GM12878 (cell line): ENCODE results near the gene COL27A1. TPM values are rescaled to one million over a fixed set of nuclear protein-coding genes. Genes with fewer than 3 reads are reported as not detected.

Source experiments
- ATAC-seq: fragments of 200-7000 bp; cut with Tn5 transposase; 3 replicates; pipeline ENCODE4 v1.9.1; 2020; ENCODE audit warnings: mild to moderate bottlenecking, moderate library complexity
- BruUV-seq: library from RNA; stranded (reverse); fragments of 400-500 nt; replicated peaks from 2 replicates; lab custom pipeline; 2021; lab: Mats Ljungman, UMichigan
- CTCF ChIA-PET: fragments of 300-600 bp; sonication (Branson Sonifier 250); formaldehyde crosslinking; extraction: SDS; loops from one replicate; lab custom pipeline; 2021; ENCODE audit warnings: inconsistent platforms; lab: Yijun Ruan, JAX
- POLR2A ChIA-PET: fragments of 350-600 bp; formaldehyde crosslinking; extraction: SDS; loops from one replicate; lab custom pipeline; 2021; ENCODE audit warnings: inconsistent platforms; lab: Charles Lee
- RAD21 ChIA-PET: fragments of 300-600 bp; sonication (Branson Sonifier 250); formaldehyde crosslinking; loops from one replicate; lab custom pipeline; 2023; ENCODE audit warnings: antibody characterized with exemption; ENCODE audit not compliant: unreplicated experiment; lab: Charles Lee
- SMC1A ChIA-PET: fragments of 300-600 bp; sonication (Branson Sonifier 250); formaldehyde crosslinking; loops from one replicate; lab custom pipeline; 2023; ENCODE audit not compliant: unreplicated experiment, uncharacterized antibody; lab: Charles Lee
- DNase-seq: peaks from one replicate; pipeline ENCODE4 v3.0.0-alpha.2; 2011; ENCODE audit warnings: low read depth, low spot score
- FAIRE-seq: peaks from 3 replicates; lab custom pipeline; 2011; peaks lifted over from hg19 to GRCh38; lab: Jason Lieb, UNC
- H2AFZ ChIP-seq: 2 replicates; pipeline ENCODE4 v1.6.0; 2011; ENCODE audit warnings: low read depth, low read length, control low read depth; ENCODE audit not compliant: control insufficient read depth
- H3K27ac ChIP-seq: 2 replicates; pipeline ENCODE4 v1.5.1; 2011; ENCODE audit warnings: control low read depth; ENCODE audit not compliant: control insufficient read depth, insufficient read depth
- H3K27me3 ChIP-seq, 2 experiments: replicated peaks in 1 of 2; 2 replicates each; pipeline versions ENCODE4 v1.6.0 to v1.6.1; 2011; ENCODE audit warnings: low read length in 1 of 2; ENCODE audit not compliant: control insufficient read depth in 2 of 2, insufficient read depth in 2 of 2
- H3K36me3 ChIP-seq, 2 experiments: 2 replicates each; pipeline ENCODE4 v1.5.1; 2011; ENCODE audit warnings: low read length in 1 of 2; ENCODE audit not compliant: control insufficient read depth in 2 of 2, insufficient read depth in 2 of 2
- H3K4me1 ChIP-seq: 2 replicates; pipeline ENCODE4 v1.6.1; 2011; ENCODE audit warnings: mild to moderate bottlenecking, low read length, moderate library complexity, mixed read lengths; ENCODE audit not compliant: control insufficient read depth, insufficient read depth
- H3K4me2 ChIP-seq: 2 replicates; pipeline ENCODE4 v1.6.0; 2011; ENCODE audit warnings: control low read depth; ENCODE audit not compliant: control insufficient read depth, insufficient read depth
- H3K4me3 ChIP-seq: fragments of 200-600 bp; sonication (generic); 2 replicates; pipeline ENCODE4 v1.5.1; 2016
- H3K79me2 ChIP-seq: 2 replicates; pipeline ENCODE4 v1.6.0; 2011; ENCODE audit warnings: low read length; ENCODE audit not compliant: control insufficient read depth, insufficient read depth
- H3K9ac ChIP-seq: 2 replicates; pipeline ENCODE4 v1.8.0; 2011; ENCODE audit warnings: low read length, control low read depth, mixed read lengths; ENCODE audit not compliant: control insufficient read depth, insufficient read depth
- H3K9me3 ChIP-seq: replicated peaks from 3 replicates; pipeline ENCODE4 v1.5.1; 2011; ENCODE audit warnings: mild to moderate bottlenecking, low read length; ENCODE audit not compliant: control insufficient read depth, insufficient read depth
- H4K20me1 ChIP-seq: 2 replicates; pipeline ENCODE4 v1.6.0; 2011; ENCODE audit not compliant: control insufficient read depth, insufficient read depth
- ETV6 ChIP-seq, 2 experiments: fragments of 450-650 bp in 1 of 2; IDR thresholded peaks in 1 of 2; conservative IDR thresholded peaks in 1 of 2; 2 replicates each; pipeline ENCODE4 v1.6.1; 2014; ENCODE audit warnings: antibody characterized with exemption in 1 of 2, borderline replicate concordance in 1 of 2, low read depth in 1 of 2, mild to moderate bottlenecking in 1 of 2, moderate library complexity in 1 of 2
- NFYB ChIP-seq: IDR thresholded peaks from 2 replicates; pipeline ENCODE4 v1.6.1; 2011; ENCODE audit warnings: low read depth, mild to moderate bottlenecking, low read length, improper control_type of control experiment, moderate library complexity; ENCODE audit not compliant: insufficient read depth
- PAX5 ChIP-seq: IDR thresholded peaks from 2 replicates; pipeline ENCODE4 v1.6.1; 2011; ENCODE audit warnings: low read depth, low read length, borderline replicate concordance
- TCF3 ChIP-seq: IDR thresholded peaks from 2 replicates; pipeline ENCODE4 v1.6.1; 2012; ENCODE audit warnings: low read depth, mild to moderate bottlenecking, low read length, borderline replicate concordance; ENCODE audit not compliant: insufficient read depth
- WGBS: methylation state at CpG from one replicate; pipeline ENCODE4 v1.1.6; 2016; ENCODE audit warnings: low lambda C conversion rate; ENCODE audit not compliant: insufficient replicate concordance, insufficient coverage; ENCODE audit errors: missing lambda C conversion rate; 5-methylcytosine and 5-hydroxymethylcytosine counted together
- in situ Hi-C: fragments of 300-500 bp; cut with MboI; formaldehyde crosslinking; loops from 9 replicates; pipeline ENCODE4 v1.14.3; 2018; ENCODE audit warnings: mixed read lengths
- intact Hi-C: fragments of 100-400 bp; cut with micrococcal nuclease; formaldehyde crosslinking; loops from one replicate; pipeline ENCODE4 v1.14.2; 2022; ENCODE audit not compliant: unreplicated experiment
- polyA plus RNA-seq, 11 experiments: library from polyadenylated mRNA; depleted of rRNA in 4 of 11; unstranded in 6 of 11; stranded (reverse) in 5 of 11; fragments of >200 nt; fragmentation: Nextera tagmentation in 4 of 11; fragmentation: Illumina TruSeq in 1 of 11; extraction: Ambion mirVana in 4 of 11; extraction: Trizol in 1 of 11; gene quantifications; 1 replicate in 1 of 11; 2 replicates in 10 of 11; pipeline versions ENCODE4 v1.2.1 to v1.2.3, GENCODE V29; 2011 to 2016; ENCODE audit warnings: inconsistent platforms in 2 of 11, missing spikeins in 2 of 11, low read depth in 1 of 11
- total RNA-seq, 4 experiments: library from RNA; depleted of rRNA in 3 of 4; stranded (reverse); fragments of >200 nt in 3 of 4; fragmentation: Illumina TruSeq in 1 of 4; extraction: Trizol in 1 of 4; gene quantifications; 2 replicates each; pipeline versions ENCODE4 v1.2.1 to v1.2.3, GENCODE V29; 2013 to 2021
- TF ChIP-seq, protein P1 (sequence below): IDR thresholded peaks from 2 replicates; pipeline ENCODE4 v1.6.1; 2012; ENCODE audit warnings: low read length, inconsistent platforms

COL27A1 gene
- total and polyA plus RNA-seq, 10 of the 15 experiments (the other 5 are each of a cell fraction or from before 2014, with no cell fraction given) = 0.10 TPM; not detected in 9

- ChIA-PET CTCF (no interaction called here), POLR2A (no interaction called here), SMC1A (no interaction called here), RAD21 (no interaction called here)
- 16% methylated on average over 11 of the region's 11 CpGs for WGBS
- no peak overlapping the region for H2AFZ ChIP-seq
- peaks cover 0 to 3% of the 10 kb centered on the region in 2 experiments; a peak in 1 of 4 replicates for H3K27me3 ChIP-seq
- no peaks in the 10 kb centered on the region for H3K4me1 ChIP-seq
- H3K4me3 ChIP-seq = no peak overlapping the region
- no peak for FAIRE-seq
- intact Hi-C loops (no loop called here), in situ Hi-C loops (loop anchor here (10.0 to 25.0 kb wide), 2 partner anchors 130 to 197 kb away; partner anchors contain the start of genes AMBP, COL27A1 and KIF12)
- no peaks in the 10 kb centered on the region for H3K36me3 ChIP-seq
- H3K9me3 ChIP-seq = no peaks in the 10 kb centered on the region
- BruUV-seq = no TSS peak
- TF ChIP-seq, protein P1, sequence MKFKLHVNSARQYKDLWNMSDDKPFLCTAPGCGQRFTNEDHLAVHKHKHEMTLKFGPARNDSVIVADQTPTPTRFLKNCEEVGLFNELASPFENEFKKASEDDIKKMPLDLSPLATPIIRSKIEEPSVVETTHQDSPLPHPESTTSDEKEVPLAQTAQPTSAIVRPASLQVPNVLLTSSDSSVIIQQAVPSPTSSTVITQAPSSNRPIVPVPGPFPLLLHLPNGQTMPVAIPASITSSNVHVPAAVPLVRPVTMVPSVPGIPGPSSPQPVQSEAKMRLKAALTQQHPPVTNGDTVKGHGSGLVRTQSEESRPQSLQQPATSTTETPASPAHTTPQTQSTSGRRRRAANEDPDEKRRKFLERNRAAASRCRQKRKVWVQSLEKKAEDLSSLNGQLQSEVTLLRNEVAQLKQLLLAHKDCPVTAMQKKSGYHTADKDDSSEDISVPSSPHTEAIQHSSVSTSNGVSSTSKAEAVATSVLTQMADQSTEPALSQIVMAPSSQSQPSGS = no peak
- TF ChIP-seq ETV6 (conservative IDR thresholded peaks at IDR 0.05 in 1 of 2, IDR thresholded peaks at IDR 0.05 in 1 of 2; ENCODE audit: borderline replicate concordance in 1 of 2, low read depth in 1 of 2) (no peak), NFYB (no peak), TCF3 (no peak), PAX5 (no peak)
- H4K20me1 ChIP-seq = no peaks in the 10 kb centered on the region
- no peak overlapping the region for H3K9ac ChIP-seq
- H3K4me2 ChIP-seq = no peak overlapping the region
- no peak for DNase-seq
- ATAC-seq = no peak
- H3K27ac ChIP-seq = no peak overlapping the region
- no peaks in the 10 kb centered on the region for H3K79me2 ChIP-seq
Observed at GRCh38 chr9:114284316-114285060, 129.2 kb downstream of the COL27A1 start.
